ENCODE results near the gene LAMC1. TPM values are rescaled to one million over a fixed set of nuclear protein-coding genes. Genes with fewer than 3 reads are reported as not detected.

Gene LAMC1
- total and polyA plus RNA-seq, 2 donors (not counting 1 experiment from before 2014, with no cell fraction given) = 11.5 to 34.0 TPM

DNA sequence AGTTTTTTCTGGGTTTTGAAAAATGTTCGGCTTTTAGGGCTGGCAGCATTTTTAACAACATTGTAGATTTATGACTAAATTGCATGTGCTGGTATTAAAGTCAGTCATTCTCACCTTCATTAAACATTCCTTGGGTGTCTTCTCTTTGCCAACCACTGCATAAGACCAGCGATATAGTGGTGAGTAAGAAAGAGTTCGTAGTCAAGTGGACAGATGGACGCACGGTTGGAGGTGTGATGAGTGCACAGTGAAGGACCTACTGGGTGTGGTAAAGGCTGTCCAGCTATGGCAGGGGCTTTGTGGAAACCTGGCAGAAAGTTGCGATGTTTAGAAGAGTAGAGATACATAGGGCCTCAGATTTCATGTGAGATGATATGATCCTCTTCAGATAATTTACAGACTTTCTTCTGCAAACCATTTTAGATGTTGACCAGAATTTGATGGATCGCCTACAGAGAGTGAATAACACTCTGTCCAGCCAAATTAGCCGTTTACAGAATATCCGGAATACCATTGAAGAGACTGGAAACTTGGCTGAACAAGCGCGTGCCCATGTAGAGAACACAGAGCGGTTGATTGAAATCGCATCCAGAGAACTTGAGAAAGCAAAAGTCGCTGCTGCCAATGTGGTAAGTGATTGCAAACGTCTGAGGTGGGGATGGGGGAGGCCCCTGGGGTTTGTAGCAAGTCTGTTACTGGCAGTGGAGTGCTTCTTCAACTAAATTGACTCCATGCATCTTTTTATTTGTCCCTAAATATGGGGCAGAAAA is 106.9 kb downstream of the LAMC1 start:
- POLR2A ChIA-PET = no interaction called here
- intact Hi-C loops (cut with micrococcal nuclease) = no loop called here
- Histone ChIP-seq H3K9me3 (ENCODE audit: control extremely low read depth in 1 of 3, control insufficient read depth in 2 of 3, insufficient read depth in 1 of 3, low read length in 2 of 3) (no peaks in the 10 kb centered on the region), H3K4me3 (ENCODE audit: control extremely low read depth in 1 of 5, extremely low read depth in 1 of 5, insufficient read depth in 1 of 5, low read depth in 2 of 5, low read length in 4 of 5) (no peak overlapping the region), H3K79me2 (ENCODE audit: control insufficient read depth, insufficient read depth, low read length) (no peaks in the 10 kb centered on the region), H3K36me3 (replicated peaks in 1 of 2; ENCODE audit: control extremely low read depth in 1 of 2, control insufficient read depth in 1 of 2, extremely low read depth in 1 of 2, insufficient read depth in 2 of 2, low read length in 1 of 2) (peaks cover 0 to 69% of the 10 kb centered on the region in 2 experiments), H3K4me2 (replicated peaks; ENCODE audit: low read depth, low read length, poor library complexity, severe bottlenecking) (no peak overlapping the region), H2AFZ (ENCODE audit: insufficient read depth, low read depth, low read length, poor library complexity, severe bottlenecking) (no peak overlapping the region), H3K27me3 (replicated peaks in 1 of 4; ENCODE audit: control extremely low read depth in 1 of 4, control insufficient read depth in 3 of 4, insufficient read depth in 4 of 4, low read length in 3 of 4) (no peaks in the 10 kb centered on the region), H3K27ac (ENCODE audit: low read length in 2 of 2) (no peak overlapping the region), H3K9ac (ENCODE audit: low read length) (no peak overlapping the region), H4K20me1 (ENCODE audit: control insufficient read depth, insufficient read depth, low read length, poor library complexity, severe bottlenecking) (no peaks in the 10 kb centered on the region), H3K4me1 (ENCODE audit: control insufficient read depth in 2 of 2, insufficient read depth in 2 of 2, low read length in 2 of 2) (no peaks in the 10 kb centered on the region)
- peaks cover 5% of the 10 kb centered on the region for H3K4me1 Mint-ChIP-seq
- TF ChIP-seq EZH2 (IDR thresholded peaks at IDR 0.05; ENCODE audit: borderline replicate concordance, insufficient read depth, low read depth, low read length, poor library complexity, severe bottlenecking) = no peak
- no peak overlapping the region for H3K4me3 Mint-ChIP-seq
- WGBS (ENCODE audit: insufficient coverage) = 99% methylated on average over 10 of the region's 15 CpGs
- DNase-seq (no peak), ATAC-seq (ENCODE audit: low read depth) (no peak)
- H3K27me3 Mint-ChIP-seq = no peaks in the 10 kb centered on the region
- CTCF ChIA-PET = no interaction called here
- H3K27ac Mint-ChIP-seq = no peak overlapping the region
- no peaks in the 10 kb centered on the region for H3K9me3 Mint-ChIP-seq (ENCODE audit: insufficient read depth)

DNA sequence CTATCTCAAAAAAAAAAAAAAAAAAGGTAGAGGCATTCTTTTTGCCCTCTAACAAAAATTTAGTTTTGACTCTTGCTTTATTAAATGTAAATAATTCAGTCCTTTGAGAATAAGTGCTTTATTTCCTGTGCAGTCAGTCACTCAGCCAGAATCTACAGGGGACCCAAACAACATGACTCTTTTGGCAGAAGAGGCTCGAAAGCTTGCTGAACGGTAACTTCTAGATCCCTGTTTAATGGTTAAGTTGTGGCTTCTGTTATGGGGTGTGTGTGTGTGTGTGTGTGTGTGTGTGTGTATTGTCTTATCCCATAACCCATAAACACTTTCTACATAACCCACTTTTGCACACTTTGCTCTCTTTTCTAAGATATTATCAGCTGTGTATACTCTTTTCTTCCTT is 107.9 kb downstream of the LAMC1 start:
- no peak overlapping the region for H3K4me2 ChIP-seq (replicated peaks; ENCODE audit: low read depth, low read length, poor library complexity, severe bottlenecking)
- no peak overlapping the region for H3K9ac ChIP-seq (ENCODE audit: low read length)
- Mint-ChIP-seq H3K27me3 (no peaks in the 10 kb centered on the region), H3K27ac (no peak overlapping the region), H3K4me1 (peaks cover 5% of the 10 kb centered on the region), H3K4me3 (no peak overlapping the region), H3K9me3 (ENCODE audit: insufficient read depth) (no peaks in the 10 kb centered on the region)
- no peaks in the 10 kb centered on the region for H3K9me3 ChIP-seq (ENCODE audit: control extremely low read depth in 1 of 3, control insufficient read depth in 2 of 3, insufficient read depth in 1 of 3, low read length in 2 of 3)
- ChIA-PET POLR2A (no interaction called here), CTCF (no interaction called here)
- WGBS (ENCODE audit: insufficient coverage) = no CpG with 5 or more reads among the region's 2 CpGs
- no peak overlapping the region for H3K4me3 ChIP-seq (ENCODE audit: control extremely low read depth in 1 of 5, extremely low read depth in 1 of 5, insufficient read depth in 1 of 5, low read depth in 2 of 5, low read length in 4 of 5)
- H3K79me2 ChIP-seq (ENCODE audit: control insufficient read depth, insufficient read depth, low read length) = no peaks in the 10 kb centered on the region
- H3K27me3 ChIP-seq (replicated peaks in 1 of 4; ENCODE audit: control extremely low read depth in 1 of 4, control insufficient read depth in 3 of 4, insufficient read depth in 4 of 4, low read length in 3 of 4) = no peaks in the 10 kb centered on the region
- H3K36me3 ChIP-seq (replicated peaks in 1 of 2; ENCODE audit: control extremely low read depth in 1 of 2, control insufficient read depth in 1 of 2, extremely low read depth in 1 of 2, insufficient read depth in 2 of 2, low read length in 1 of 2) = peaks cover 0 to 66% of the 10 kb centered on the region in 2 experiments
- H3K27ac ChIP-seq (ENCODE audit: low read length in 2 of 2) = no peak overlapping the region
- H4K20me1 ChIP-seq (ENCODE audit: control insufficient read depth, insufficient read depth, low read length, poor library complexity, severe bottlenecking) = no peaks in the 10 kb centered on the region
- intact Hi-C loops (cut with micrococcal nuclease) = no loop called here
- H2AFZ ChIP-seq (ENCODE audit: insufficient read depth, low read depth, low read length, poor library complexity, severe bottlenecking) = no peak overlapping the region
- no peak for DNase-seq
- TF ChIP-seq, protein P1, sequence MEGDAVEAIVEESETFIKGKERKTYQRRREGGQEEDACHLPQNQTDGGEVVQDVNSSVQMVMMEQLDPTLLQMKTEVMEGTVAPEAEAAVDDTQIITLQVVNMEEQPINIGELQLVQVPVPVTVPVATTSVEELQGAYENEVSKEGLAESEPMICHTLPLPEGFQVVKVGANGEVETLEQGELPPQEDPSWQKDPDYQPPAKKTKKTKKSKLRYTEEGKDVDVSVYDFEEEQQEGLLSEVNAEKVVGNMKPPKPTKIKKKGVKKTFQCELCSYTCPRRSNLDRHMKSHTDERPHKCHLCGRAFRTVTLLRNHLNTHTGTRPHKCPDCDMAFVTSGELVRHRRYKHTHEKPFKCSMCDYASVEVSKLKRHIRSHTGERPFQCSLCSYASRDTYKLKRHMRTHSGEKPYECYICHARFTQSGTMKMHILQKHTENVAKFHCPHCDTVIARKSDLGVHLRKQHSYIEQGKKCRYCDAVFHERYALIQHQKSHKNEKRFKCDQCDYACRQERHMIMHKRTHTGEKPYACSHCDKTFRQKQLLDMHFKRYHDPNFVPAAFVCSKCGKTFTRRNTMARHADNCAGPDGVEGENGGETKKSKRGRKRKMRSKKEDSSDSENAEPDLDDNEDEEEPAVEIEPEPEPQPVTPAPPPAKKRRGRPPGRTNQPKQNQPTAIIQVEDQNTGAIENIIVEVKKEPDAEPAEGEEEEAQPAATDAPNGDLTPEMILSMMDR (IDR thresholded peaks at IDR 0.05) = no peak
- TF ChIP-seq EZH2 (IDR thresholded peaks at IDR 0.05; ENCODE audit: borderline replicate concordance, insufficient read depth, low read depth, low read length, poor library complexity, severe bottlenecking) = no peak
- no peak for ATAC-seq (ENCODE audit: low read depth)
- H3K4me1 ChIP-seq (ENCODE audit: control insufficient read depth in 2 of 2, insufficient read depth in 2 of 2, low read length in 2 of 2) = no peaks in the 10 kb centered on the region

Measured in B cell (primary cell).